Coronary artery (tissue), 2 donors: ENCODE data around the gene ZXDC.

Experiments
- DNase-seq: peaks from one replicate; pipeline ENCODE4 v3.0.0-alpha.2; 2017; ENCODE audit warnings: low spot score
- H3K27ac ChIP-seq, 2 donors: fragments of 200-600 bp; sonication (generic); one replicate each; pipeline ENCODE4 v1.5.1; 2016 to 2019
- H3K4me3 ChIP-seq: fragments of 200-600 bp; sonication (generic); 2 replicates; pipeline ENCODE4 v1.5.1; 2016; ENCODE audit warnings: mild to moderate bottlenecking, moderate library complexity
- CTCF ChIP-seq: fragments of 200-600 bp; sonication (generic); IDR thresholded peaks from one replicate; pipeline ENCODE4 v1.5.1; 2019; ENCODE audit warnings: antibody characterized with exemption

The ZXDC gene

GRCh38 chr3:126459111-126459762 lies 16.5 kb downstream of the ZXDC start:
- Histone ChIP-seq H3K27ac (no peak overlapping the region), H3K4me3 (no peak overlapping the region)
- peak; percentile 24 for DNase-seq
- TF ChIP-seq CTCF, result no peak

- H3K27ac ChIP-seq, result no peak overlapping the region
- DNase-seq, result no peak
- no peak for TF ChIP-seq CTCF
- H3K4me3 ChIP-seq, result no peak overlapping the region
Observed at GRCh38 chr3:126456766-126457388, 18.8 kb downstream of the ZXDC start.

GRCh38 chr3:126456211-126456610 lies 19.5 kb downstream of the ZXDC start:
- Histone ChIP-seq H3K4me3 (no peak overlapping the region), H3K27ac (no peak overlapping the region)
- peak; percentile 68 for DNase-seq
- TF ChIP-seq CTCF, result no peak

GRCh38 chr3:126454437-126455198 lies 21.1 kb downstream of the ZXDC start:
- Histone ChIP-seq H3K4me3 (no peak overlapping the region), H3K27ac (no peak overlapping the region)
- no peak for DNase-seq
- no peak for TF ChIP-seq CTCF

GRCh38 chr3:126454025-126454424 lies 21.7 kb downstream of the ZXDC start:
- Histone ChIP-seq H3K27ac (no peak overlapping the region), H3K4me3 (no peak overlapping the region)

GRCh38 chr3:126452213-126452612 lies 23.5 kb downstream of the ZXDC start:
- H3K4me3 ChIP-seq, result no peak overlapping the region
- no peak for DNase-seq
- H3K27ac ChIP-seq, result no peak overlapping the region
- no peak for TF ChIP-seq CTCF

More at GRCh38 chr3:126454025-126454424, 21.7 kb downstream of the ZXDC start:
- no peak for TF ChIP-seq CTCF
- DNase-seq, result no peak
